Testis (tissue), 2 donors: ENCODE results near the gene RHOT1.
"Not testable (repeated sequence)": the region's sequence is repeated elsewhere in the genome, so short reads cannot be mapped to it uniquely, and the experiment has no call there.

Experiments used
- CTCF ChIP-seq, 3 experiments: fragments of 450-650 bp in 2 of 3; fragments of 200-600 bp in 1 of 3; sonication (generic) in 1 of 3; IDR thresholded peaks; one replicate each; pipeline ENCODE4 v1.5.1; 2016 to 2019; ENCODE audit warnings: antibody characterized with exemption in 3 of 3, mild to moderate bottlenecking in 2 of 3, moderate library complexity in 1 of 3
- POLR2A ChIP-seq: fragments of 450-650 bp; IDR thresholded peaks from one replicate; pipeline ENCODE4 v1.6.1; 2017; ENCODE audit warnings: antibody characterized with exemption, mild to moderate bottlenecking, moderate library complexity

DNA sequence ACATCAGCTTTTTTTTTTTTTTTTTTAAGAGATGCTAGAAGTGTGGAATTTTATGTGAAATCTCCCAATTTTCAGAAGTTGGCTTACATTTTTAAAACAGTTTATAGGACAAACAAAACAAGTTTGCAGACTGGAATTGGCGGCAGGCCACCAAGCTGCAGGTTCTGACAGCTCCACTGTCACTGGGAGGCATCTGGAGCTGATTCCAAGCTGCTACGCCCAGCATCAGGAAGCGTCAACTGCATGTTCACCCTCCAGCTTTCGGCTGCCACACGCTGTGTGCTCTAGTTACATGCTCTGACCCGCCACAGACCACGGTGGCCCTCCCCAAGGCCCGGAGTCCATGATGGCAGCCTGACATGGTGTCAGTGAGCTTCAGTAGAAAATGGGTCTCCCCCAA is 26.8 kb upstream of the RHOT1 start:
- not testable (repeated sequence) for TF ChIP-seq CTCF (IDR thresholded peaks at IDR 0.05); POLR2A
